Measurements from ENCODE around the gene ARHGAP26. TPM values are rescaled to one million over a fixed set of nuclear protein-coding genes. Genes with fewer than 3 reads are reported as not detected.
"Not testable (repeated sequence)": the region's sequence is repeated elsewhere in the genome, so short reads cannot be mapped to it uniquely, and the experiment has no call there.

The ARHGAP26 gene
- polyA plus RNA-seq, 4 donors, result 7.6 to 31.7 (median 11.5) TPM

DNA sequence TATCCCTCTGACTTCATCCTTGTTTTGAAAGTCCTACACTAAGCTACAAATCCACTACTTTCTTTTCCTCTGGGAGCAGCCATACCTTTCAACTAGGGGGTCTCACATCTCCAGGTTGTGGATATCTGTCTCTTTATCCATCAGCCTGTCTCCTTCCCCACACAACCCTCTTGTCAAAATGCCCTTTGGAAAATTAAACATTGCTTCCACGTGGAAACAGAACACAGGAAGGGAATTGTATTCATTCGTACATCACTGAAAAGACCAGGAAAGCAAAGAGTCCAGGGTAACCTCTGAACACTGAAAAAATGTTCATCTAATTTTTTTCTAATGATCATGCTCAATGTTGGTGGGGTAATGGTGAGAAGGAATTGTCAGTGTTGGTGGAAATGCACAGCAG, 429.7 kb downstream of the ARHGAP26 start:
- no peak for FAIRE-seq
- no peak for DNase-seq
- Histone ChIP-seq H3K27me3 (ENCODE audit: control insufficient read depth in 3 of 3, insufficient read depth in 3 of 3, low read length in 3 of 3) (no peaks in the 10 kb centered on the region), H3K27ac (ENCODE audit: low read depth in 1 of 3, low read length in 2 of 3) (no peak overlapping the region), H3K9me3 (ENCODE audit: control insufficient read depth in 2 of 2, insufficient read depth in 1 of 2, low read depth in 1 of 2, low read length in 1 of 2) (no peaks in the 10 kb centered on the region), H3K4me3 (ENCODE audit: low read depth in 1 of 3, low read length in 3 of 3) (no peak overlapping the region), H3K4me1 (ENCODE audit: control insufficient read depth in 3 of 3, insufficient read depth in 2 of 3, low read depth in 1 of 3, low read length in 2 of 3) (no peaks in the 10 kb centered on the region), H3K36me3 (ENCODE audit: control insufficient read depth in 3 of 3, insufficient read depth in 2 of 3, low read depth in 1 of 3, low read length in 3 of 3) (no peaks in the 10 kb centered on the region)
- 49 to 54% (median 54%) methylated on average over 2 of the region's 2 CpGs for WGBS, 3 donors

DNA sequence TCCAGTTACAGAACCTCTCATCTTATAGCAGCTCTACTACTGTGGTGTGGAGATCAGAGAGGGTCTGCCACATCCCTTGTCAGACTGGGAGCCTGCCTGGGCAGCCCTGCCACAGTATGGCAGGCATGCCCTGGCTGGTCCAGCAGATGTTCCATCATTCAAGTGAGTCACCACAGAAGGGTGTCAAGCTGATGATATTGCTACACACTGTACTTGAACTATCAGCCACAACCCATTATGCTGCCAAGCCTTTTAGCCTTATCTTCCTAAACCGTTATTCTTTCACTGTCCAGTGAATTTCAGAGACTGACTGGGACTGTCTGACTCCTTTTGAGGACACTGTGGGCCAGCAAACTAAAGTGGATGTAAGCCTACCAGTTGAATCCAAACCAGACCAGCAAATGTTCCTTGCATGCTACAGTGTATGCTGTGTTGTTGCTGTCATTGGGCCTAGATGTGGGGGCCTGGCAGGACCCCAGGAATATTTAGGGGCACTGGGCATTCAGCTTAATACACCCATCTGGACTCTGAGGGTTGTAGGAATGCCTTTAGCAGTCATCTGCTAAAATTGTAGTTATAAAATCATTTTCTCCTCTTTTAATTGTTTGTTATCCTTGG, 430.7 kb downstream of the ARHGAP26 start:
- no peak for DNase-seq
- 61 to 74% (median 68%) methylated on average over 1 of the region's 1 CpG for WGBS, 3 donors
- no peak for FAIRE-seq
- Histone ChIP-seq H3K4me3 (ENCODE audit: low read depth in 1 of 3, low read length in 3 of 3) (no peak overlapping the region), H3K27ac (ENCODE audit: low read depth in 1 of 3, low read length in 2 of 3) (no peak overlapping the region), H3K9me3 (ENCODE audit: control insufficient read depth in 2 of 2, insufficient read depth in 1 of 2, low read depth in 1 of 2, low read length in 1 of 2) (no peaks in the 10 kb centered on the region), H3K4me1 (ENCODE audit: control insufficient read depth in 3 of 3, insufficient read depth in 2 of 3, low read depth in 1 of 3, low read length in 2 of 3) (no peaks in the 10 kb centered on the region), H3K27me3 (ENCODE audit: control insufficient read depth in 3 of 3, insufficient read depth in 3 of 3, low read length in 3 of 3) (no peaks in the 10 kb centered on the region), H3K36me3 (ENCODE audit: control insufficient read depth in 3 of 3, insufficient read depth in 2 of 3, low read depth in 1 of 3, low read length in 3 of 3) (no peaks in the 10 kb centered on the region)

GRCh38 chr5:143201589-143201988, 431.4 kb downstream of the ARHGAP26 start:
- Histone ChIP-seq H3K9me3 (ENCODE audit: control insufficient read depth in 2 of 2, insufficient read depth in 1 of 2, low read depth in 1 of 2, low read length in 1 of 2) (no peaks in the 10 kb centered on the region), H3K27ac (ENCODE audit: low read depth in 1 of 3, low read length in 2 of 3) (no peak overlapping the region), H3K4me1 (ENCODE audit: control insufficient read depth in 3 of 3, insufficient read depth in 2 of 3, low read depth in 1 of 3, low read length in 2 of 3) (no peaks in the 10 kb centered on the region), H3K27me3 (ENCODE audit: control insufficient read depth in 3 of 3, insufficient read depth in 3 of 3, low read length in 3 of 3) (no peaks in the 10 kb centered on the region), H3K36me3 (ENCODE audit: control insufficient read depth in 3 of 3, insufficient read depth in 2 of 3, low read depth in 1 of 3, low read length in 3 of 3) (peaks cover 0 to under 1% (median 0%) of the 10 kb centered on the region in 3 donors), H3K4me3 (ENCODE audit: low read depth in 1 of 3, low read length in 3 of 3) (no peak overlapping the region)
- WGBS, 3 donors, result 89 to 96% (median 94%) methylated on average over 3 of the region's 3 CpGs
- DNase-seq (no peak), FAIRE-seq (no peak)

- not testable (repeated sequence) for FAIRE-seq; H3K4me1 ChIP-seq (ENCODE audit: control insufficient read depth in 3 of 3, insufficient read depth in 2 of 3, low read depth in 1 of 3, low read length in 2 of 3); H3K27me3 ChIP-seq (ENCODE audit: control insufficient read depth in 3 of 3, insufficient read depth in 3 of 3, low read length in 3 of 3); H3K27ac ChIP-seq (ENCODE audit: low read depth in 1 of 3, low read length in 2 of 3); H3K36me3 ChIP-seq (ENCODE audit: control insufficient read depth in 3 of 3, insufficient read depth in 2 of 3, low read depth in 1 of 3, low read length in 3 of 3); H3K4me3 ChIP-seq (ENCODE audit: low read depth in 1 of 3, low read length in 3 of 3); DNase-seq; H3K9me3 ChIP-seq (ENCODE audit: control insufficient read depth in 2 of 2, insufficient read depth in 1 of 2, low read depth in 1 of 2, low read length in 1 of 2)
- 94 to 97% (median 95%) methylated on average over 3 to 4 of the region's 4 CpGs for WGBS, 3 donors
Observed at GRCh38 chr5:143203301-143203956, 433.3 kb downstream of the ARHGAP26 start.

- Histone ChIP-seq H3K27ac (ENCODE audit: low read depth in 1 of 3, low read length in 2 of 3) (no peak overlapping the region), H3K36me3 (ENCODE audit: control insufficient read depth in 3 of 3, insufficient read depth in 2 of 3, low read depth in 1 of 3, low read length in 3 of 3) (peaks cover 0 to 7% (median 0%) of the 10 kb centered on the region in 3 donors), H3K4me3 (ENCODE audit: low read depth in 1 of 3, low read length in 3 of 3) (no peak overlapping the region), H3K4me1 (ENCODE audit: control insufficient read depth in 3 of 3, insufficient read depth in 2 of 3, low read depth in 1 of 3, low read length in 2 of 3) (peaks cover 0 to 4% (median 4%) of the 10 kb centered on the region in 3 donors), H3K27me3 (ENCODE audit: control insufficient read depth in 3 of 3, insufficient read depth in 3 of 3, low read length in 3 of 3) (no peaks in the 10 kb centered on the region), H3K9me3 (ENCODE audit: control insufficient read depth in 2 of 2, insufficient read depth in 1 of 2, low read depth in 1 of 2, low read length in 1 of 2) (no peaks in the 10 kb centered on the region)
- FAIRE-seq, result no peak
- 90 to 97% (median 95%) methylated on average over 7 of the region's 7 CpGs for WGBS, 3 donors
- no peak for DNase-seq
Observed at GRCh38 chr5:143204474-143205246, 434.5 kb downstream of the ARHGAP26 start.

GRCh38 chr5:143205386-143205785, 435.2 kb downstream of the ARHGAP26 start:
- no peak overlapping the region for H3K27ac ChIP-seq (ENCODE audit: low read depth in 1 of 3, low read length in 2 of 3)
- no peaks in the 10 kb centered on the region for H3K27me3 ChIP-seq (ENCODE audit: control insufficient read depth in 3 of 3, insufficient read depth in 3 of 3, low read length in 3 of 3)
- DNase-seq (no peak), FAIRE-seq (no peak)
- peaks cover 0 to 4% (median 4%) of the 10 kb centered on the region in 3 donors for H3K4me1 ChIP-seq (ENCODE audit: control insufficient read depth in 3 of 3, insufficient read depth in 2 of 3, low read depth in 1 of 3, low read length in 2 of 3)
- WGBS, 3 donors, result 93 to 98% (median 98%) methylated on average over 3 of the region's 3 CpGs
- H3K9me3 ChIP-seq (ENCODE audit: control insufficient read depth in 2 of 2, insufficient read depth in 1 of 2, low read depth in 1 of 2, low read length in 1 of 2), result no peaks in the 10 kb centered on the region
- no peak overlapping the region for H3K4me3 ChIP-seq (ENCODE audit: low read depth in 1 of 3, low read length in 3 of 3)
- peaks cover 0 to 7% (median 0%) of the 10 kb centered on the region in 3 donors for H3K36me3 ChIP-seq (ENCODE audit: control insufficient read depth in 3 of 3, insufficient read depth in 2 of 3, low read depth in 1 of 3, low read length in 3 of 3)

DNA sequence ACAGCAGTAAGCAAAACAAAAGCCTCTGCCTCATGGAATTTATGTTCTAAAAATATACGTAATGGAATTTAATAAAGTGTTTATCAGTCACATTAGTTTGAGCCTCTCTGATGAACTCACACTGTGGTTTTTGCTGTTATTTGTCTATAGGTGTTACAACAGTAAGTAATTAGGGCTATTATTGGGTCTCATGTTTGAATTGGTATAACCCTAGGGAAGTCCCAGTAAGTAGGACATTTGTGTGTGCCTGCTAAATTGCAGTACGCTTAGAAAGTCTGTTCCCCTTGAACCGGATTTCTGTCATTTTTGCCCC, 435.7 kb downstream of the ARHGAP26 start:
- Histone ChIP-seq H3K27me3 (ENCODE audit: control insufficient read depth in 3 of 3, insufficient read depth in 3 of 3, low read length in 3 of 3) (no peaks in the 10 kb centered on the region), H3K4me3 (ENCODE audit: low read depth in 1 of 3, low read length in 3 of 3) (no peak overlapping the region), H3K36me3 (ENCODE audit: control insufficient read depth in 3 of 3, insufficient read depth in 2 of 3, low read depth in 1 of 3, low read length in 3 of 3) (peaks cover 0 to 7% (median 0%) of the 10 kb centered on the region in 3 donors), H3K9me3 (ENCODE audit: control insufficient read depth in 2 of 2, insufficient read depth in 1 of 2, low read depth in 1 of 2, low read length in 1 of 2) (no peaks in the 10 kb centered on the region), H3K4me1 (ENCODE audit: control insufficient read depth in 3 of 3, insufficient read depth in 2 of 3, low read depth in 1 of 3, low read length in 2 of 3) (peaks cover 0 to 4% (median 4%) of the 10 kb centered on the region in 3 donors), H3K27ac (ENCODE audit: low read depth in 1 of 3, low read length in 2 of 3) (no peak overlapping the region)
- DNase-seq (no peak), FAIRE-seq (no peak)
- 84 to 92% (median 86%) methylated on average over 3 of the region's 3 CpGs for WGBS, 3 donors

GRCh38 chr5:143206196-143207053, 436.2 kb downstream of the ARHGAP26 start:
- no peaks in the 10 kb centered on the region for H3K9me3 ChIP-seq (ENCODE audit: control insufficient read depth in 2 of 2, insufficient read depth in 1 of 2, low read depth in 1 of 2, low read length in 1 of 2)
- no peak overlapping the region for H3K27ac ChIP-seq (ENCODE audit: low read depth in 1 of 3, low read length in 2 of 3)
- H3K4me3 ChIP-seq (ENCODE audit: low read depth in 1 of 3, low read length in 3 of 3), result no peak overlapping the region
- no peak for FAIRE-seq
- peaks cover 0 to 7% (median 0%) of the 10 kb centered on the region in 3 donors for H3K36me3 ChIP-seq (ENCODE audit: control insufficient read depth in 3 of 3, insufficient read depth in 2 of 3, low read depth in 1 of 3, low read length in 3 of 3)
- no peak for DNase-seq
- H3K27me3 ChIP-seq (ENCODE audit: control insufficient read depth in 3 of 3, insufficient read depth in 3 of 3, low read length in 3 of 3), result no peaks in the 10 kb centered on the region
- peaks cover 0 to 4% (median 4%) of the 10 kb centered on the region in 3 donors for H3K4me1 ChIP-seq (ENCODE audit: control insufficient read depth in 3 of 3, insufficient read depth in 2 of 3, low read depth in 1 of 3, low read length in 2 of 3)
- 77 to 86% (median 86%) methylated on average over 19 of the region's 19 CpGs for WGBS, 3 donors
